NCI-H226 (cell line): ENCODE measurements around the gene MT1M.
"Not testable (repeated sequence)": the region's sequence is repeated elsewhere in the genome, so short reads cannot be mapped to it uniquely, and the experiment has no call there.

ENCODE experiments used
- DNase-seq: peaks from one replicate; pipeline ENCODE4 v3.0.0-alpha.2; 2015

The MT1M gene

GRCh38 chr16:56652600-56652999, 20.1 kb downstream of the MT1M start:
- DNase-seq, result no peak

DNA sequence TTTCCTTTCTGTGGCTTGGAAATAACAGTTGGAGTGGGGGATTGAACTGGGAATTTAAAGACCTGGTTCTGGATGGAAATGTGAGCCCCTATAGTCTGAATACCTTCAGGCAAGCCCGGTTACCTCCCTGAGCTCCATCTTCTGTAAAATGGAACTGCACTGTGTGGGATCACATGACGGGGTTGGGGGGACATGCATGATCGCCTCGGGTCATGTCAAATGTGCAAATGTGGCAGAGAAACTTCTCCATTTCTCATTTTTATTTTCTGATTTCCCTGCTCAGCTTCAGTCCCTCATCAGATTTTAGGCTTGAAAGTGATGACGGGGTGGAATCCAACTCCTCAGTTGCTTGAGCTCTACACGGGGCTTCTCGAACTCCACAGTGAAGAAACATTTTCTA, 20.8 kb downstream of the MT1M start:
- no peak for DNase-seq

GRCh38 chr16:56657555-56658326, 25.3 kb downstream of the MT1M start, which contains the start of gene MT1F:
TSS of gene MT1F (plus strand) at chr16:56657959. CDS start at chr16:56658059, 100 bp downstream.
- DNase-seq, result peak; percentile 72

DNA sequence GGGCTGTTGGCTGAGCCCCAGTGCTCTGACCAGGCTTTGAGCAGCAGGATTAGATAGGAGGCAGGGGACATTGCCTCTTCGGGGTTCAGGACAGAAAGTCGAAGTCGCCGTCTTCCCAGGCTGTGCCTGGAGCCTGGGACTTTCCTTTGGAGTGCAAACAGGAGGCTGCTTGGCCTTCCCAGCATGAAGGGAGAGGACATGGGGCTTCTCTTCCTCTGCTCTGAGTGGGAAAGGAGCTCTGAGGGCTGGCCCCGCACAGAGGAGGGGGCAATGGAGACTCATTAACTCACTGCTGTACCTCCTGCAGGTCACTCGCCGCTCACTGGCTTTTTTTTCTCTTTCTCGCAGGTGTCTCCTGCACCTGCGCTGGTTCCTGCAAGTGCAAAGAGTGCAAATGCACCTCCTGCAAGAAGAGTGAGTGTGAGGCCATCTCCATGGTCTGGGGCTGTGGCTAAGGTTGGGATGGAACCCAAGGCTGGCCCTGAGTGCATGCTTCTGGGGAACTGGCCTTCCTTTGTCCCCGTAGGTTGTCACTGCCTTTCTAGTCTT, 25.9 kb downstream of the MT1M start:
- no peak for DNase-seq

- DNase-seq, result no peak
Measured at GRCh38 chr16:56662357-56663354, 30.2 kb downstream of the MT1M start.

DNA sequence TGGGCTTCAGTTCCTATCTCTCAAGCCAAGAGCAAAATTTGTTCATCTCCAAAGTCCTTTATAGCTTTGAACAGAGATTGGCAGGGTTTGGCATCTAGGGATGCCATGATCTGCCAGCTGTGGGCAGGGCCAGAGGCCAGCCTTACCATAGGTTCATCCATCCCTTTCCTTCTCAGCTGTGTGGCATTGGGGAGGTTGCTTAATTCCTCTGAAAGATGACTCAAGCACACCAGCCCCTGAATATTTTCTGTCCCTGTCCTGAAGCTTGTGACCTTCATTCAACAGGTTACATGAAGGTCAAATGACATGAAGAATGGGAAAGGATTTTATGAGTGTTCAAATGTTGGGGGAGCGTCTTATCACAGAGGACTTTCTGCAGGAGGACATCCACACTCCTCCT, 32.0 kb downstream of the MT1M start:
- DNase-seq, result no peak

- DNase-seq, result not testable (repeated sequence)
Measured at GRCh38 chr16:56665286-56666261, 33.1 kb downstream of the MT1M start.

DNA sequence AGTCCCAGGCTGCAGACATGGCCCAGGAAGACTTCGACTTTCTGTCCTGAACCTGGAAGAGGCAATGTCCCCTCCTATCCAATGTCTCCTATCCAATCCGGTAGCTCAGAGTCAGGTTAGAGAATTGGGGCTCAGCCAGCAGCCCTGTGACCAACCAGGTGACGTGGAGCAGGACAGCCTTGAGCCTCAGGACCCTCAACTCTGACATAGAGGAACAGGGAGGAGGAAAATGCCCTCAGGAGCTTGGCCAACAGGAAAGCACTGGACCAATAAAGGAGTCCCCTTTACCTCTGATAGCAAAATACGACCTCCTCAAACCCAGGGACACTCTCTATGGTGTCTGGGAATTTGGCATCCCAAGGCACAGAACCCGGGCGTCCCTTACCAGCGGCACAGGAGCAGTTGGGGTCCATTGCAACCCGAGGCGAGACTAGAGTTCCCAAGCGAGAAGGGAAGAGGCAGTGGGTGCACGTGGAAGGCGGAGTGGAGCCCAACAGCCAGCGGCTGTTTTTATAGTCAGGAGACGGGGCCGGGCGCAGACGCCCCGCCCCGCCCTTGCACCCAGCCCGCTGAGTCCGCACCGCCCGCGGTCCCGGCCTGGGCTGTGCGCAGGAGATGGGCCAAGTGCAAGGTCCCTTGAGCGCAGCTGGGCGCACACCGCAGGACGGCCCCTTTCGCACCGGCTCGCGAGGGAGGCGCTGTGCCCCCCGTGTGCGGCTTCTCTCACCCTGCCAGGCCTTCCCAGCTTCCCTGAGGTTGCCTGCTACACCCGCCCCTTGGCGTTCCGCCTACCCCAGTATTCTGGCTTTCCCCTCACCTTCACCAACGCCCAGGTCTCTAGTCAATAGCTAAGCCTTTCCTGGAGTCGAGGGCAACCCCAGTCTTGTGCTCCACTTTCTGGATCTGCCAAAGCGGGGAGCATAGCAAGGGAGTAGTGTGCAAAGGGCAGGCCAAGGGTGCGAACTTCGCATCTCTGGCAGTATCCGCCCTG, 35.4 kb downstream of the MT1M start, which contains the start of gene MT1G:
MT1G (minus strand) TSS at position 485 of the 991 bp plus-strand sequence; CDS start at position 413, 72 bp downstream.
- DNase-seq, result no peak

DNA sequence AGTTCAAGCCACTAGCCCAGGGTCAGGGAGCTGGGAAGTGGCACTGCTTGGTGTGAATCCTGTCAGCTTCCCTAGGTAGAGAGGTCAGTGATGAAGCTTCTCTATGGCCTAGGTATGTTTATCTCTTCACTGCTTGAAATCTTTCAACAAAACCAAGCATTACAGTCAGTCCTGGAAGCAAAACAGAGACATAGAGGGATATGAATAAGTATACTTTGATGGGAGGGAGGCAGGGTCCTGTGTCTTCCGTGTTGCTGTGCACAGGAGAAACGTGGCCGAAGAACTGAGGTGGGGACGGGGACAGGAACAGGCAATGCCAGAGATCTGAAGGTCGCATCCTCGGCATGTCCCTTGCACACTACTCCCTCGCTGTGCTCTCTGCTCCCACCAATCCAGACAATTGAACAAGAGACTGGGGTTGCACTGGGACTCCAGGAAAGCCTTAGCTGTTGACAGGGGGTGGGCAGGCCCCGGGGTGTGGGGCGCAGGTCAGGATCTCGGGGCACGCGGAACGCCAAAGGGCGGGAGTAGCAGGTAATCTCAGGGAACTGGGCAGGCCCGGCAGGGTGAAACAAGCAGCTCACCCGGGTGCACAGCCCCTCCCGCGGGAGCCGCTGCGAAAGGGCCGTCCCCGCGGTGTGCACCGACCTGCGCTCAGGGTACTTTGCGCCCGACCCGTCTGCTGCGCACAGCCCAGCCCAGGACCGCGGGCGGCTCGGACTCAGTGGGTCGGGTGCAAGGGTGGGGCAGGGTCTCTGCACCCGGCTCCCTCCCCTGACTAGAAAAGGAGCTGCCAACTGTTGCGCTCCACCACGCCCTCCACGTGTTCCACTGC, 36.8 kb downstream of the MT1M start, which contains the start of gene MT1H:
MT1H (plus strand) TSS at position 810 of the 835 bp plus-strand sequence. CDS start 71 bp downstream, outside the sequence.
- DNase-seq, result no peak

DNA sequence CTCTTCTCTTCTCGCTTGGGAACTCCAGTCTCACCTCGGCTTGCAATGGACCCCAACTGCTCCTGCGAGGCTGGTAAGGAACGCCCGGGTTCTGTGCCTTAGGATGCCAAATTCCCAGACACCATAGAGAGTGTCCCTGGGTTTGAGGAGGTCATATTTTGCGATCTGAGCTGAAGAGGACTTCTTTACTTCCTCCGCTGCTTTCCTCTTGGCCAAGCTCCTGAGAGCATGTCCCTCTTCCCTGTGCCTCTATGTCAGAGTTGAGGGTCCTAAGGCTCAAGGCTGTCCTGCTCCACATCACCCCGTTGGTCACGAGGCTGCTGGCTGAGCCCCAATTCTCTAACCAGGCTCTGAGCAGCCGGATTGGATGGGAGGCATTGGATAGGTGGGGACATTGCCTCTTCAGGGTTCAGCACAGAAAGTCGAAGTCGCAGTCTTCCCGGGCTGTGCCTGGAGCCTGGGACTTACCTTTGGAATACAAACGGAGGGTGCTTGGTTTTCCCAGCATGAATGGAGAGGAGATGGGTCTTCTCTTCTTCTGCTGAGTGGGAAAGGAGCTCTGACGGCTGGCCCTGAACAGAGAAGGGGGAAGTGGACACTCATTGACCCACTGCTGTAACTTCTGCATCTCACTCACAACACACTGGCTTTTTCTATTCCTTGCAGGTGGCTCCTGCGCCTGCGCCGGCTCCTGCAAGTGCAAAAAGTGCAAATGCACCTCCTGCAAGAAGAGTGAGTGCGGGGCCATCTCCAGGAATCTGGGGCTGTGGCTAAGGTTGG, 37.6 kb downstream of the MT1M start:
- no peak for DNase-seq

GRCh38 chr16:56670620-56670934, 38.1 kb downstream of the MT1M start:
- DNase-seq, result no peak

GRCh38 chr16:56671691-56672090, 39.2 kb downstream of the MT1M start:
- not testable (repeated sequence) for DNase-seq

- not testable (repeated sequence) for DNase-seq
Measured at GRCh38 chr16:56672171-56672570, 39.7 kb downstream of the MT1M start.

DNA sequence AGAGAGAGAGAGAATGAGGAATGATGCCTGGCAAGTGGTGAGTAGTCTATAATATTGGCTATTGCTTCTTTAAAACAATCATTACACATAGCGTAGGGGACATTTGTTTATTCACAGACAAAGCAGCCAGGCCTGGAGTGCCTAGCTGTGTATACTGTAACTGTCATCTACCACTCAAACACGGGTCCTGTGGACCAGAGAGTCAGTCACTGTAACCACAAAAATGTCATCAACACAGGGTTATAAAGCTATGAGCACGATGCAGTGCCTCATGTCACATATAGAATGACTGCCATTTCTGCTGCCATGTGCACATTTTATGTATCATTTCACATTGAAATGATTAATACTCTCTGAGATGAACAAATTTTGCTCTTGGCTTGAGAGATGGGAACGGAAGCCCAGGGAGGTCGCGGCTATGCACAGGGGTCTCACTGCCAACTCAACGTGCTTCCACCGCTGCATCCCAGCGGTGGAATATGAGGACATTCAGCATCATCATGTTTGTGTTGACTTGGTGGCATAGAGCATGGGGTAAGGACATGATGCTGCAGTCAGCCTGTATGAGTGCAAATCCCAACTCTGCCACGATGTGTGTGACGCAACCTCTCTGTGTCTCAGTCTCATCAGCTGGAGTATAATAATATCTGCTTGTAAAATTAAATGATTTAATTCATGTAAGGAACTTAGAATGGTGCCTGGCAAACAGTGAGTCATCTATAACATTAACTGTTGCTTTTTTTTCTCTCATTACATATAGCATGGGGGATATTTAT, 40.5 kb downstream of the MT1M start:
- no peak for DNase-seq

DNA sequence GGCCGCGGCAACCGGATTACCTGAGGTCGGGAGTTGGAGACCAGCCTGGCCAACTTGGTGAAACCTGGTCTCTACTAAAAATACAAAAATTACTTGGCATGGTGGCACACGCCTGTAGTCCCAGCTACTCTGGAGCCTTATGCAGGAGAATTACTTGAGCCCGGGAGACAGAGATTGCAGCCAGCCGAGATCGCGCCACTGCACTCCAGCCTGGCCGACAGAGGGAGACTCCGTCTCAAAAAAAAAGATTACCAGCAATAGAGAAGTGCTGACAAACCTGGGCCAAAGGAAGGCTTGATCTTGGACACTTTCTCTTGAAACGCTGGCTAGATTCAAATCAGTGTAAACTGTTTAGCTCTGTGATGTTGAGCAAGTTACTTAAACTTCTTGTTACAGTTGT, 41.5 kb downstream of the MT1M start:
- DNase-seq, result no peak

- not testable (repeated sequence) for DNase-seq
Measured at GRCh38 chr16:56674570-56674969, 42.1 kb downstream of the MT1M start.

DNA sequence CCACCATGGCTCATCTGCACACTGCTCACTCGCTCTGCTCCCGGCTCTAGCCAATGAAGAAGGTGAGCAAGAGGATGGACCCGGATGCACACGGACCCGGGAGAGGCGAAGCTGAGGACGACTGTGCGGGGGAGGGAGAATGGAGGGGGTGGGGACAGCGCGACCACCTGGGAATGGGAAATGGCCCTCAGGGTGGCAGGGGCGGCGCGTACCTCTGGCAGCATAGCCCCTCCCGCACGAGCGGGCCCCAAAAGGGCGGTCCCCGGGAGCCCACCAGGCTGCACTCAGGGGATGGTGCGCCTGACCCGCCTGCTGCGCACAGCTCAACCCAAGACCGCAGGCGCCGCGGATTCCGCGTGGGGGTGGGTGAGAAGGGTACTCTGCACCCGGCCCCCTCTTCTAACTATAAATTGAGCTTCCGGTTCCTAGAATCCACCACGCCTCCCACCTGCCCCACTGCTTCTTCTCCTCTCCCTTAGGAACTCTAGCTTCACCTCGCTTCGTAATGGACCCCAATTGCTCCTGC, 43.3 kb downstream of the MT1M start:
- DNase-seq, result no peak

DNA sequence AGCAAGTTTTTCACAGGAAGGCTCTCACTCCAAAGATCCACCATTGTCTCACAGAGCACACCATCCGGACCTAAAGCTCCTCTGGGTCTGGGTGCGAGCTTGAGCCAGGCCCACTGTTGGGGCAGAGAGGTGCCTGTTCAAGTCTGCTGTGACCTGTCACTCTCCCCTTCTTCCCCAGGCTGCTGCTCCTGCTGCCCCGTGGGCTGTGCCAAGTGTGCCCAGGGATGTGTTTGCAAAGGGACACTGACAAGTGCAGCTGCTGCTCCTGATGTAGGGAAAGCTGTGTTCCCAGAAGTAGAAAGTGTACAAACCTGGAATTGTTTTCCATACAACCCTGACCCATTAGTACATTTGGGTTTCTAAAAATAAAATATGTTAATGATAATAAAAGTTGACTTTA, 45.0 kb downstream of the MT1M start:
- DNase-seq, result no peak
